ENCODE results near the gene GALNT2.

DNA sequence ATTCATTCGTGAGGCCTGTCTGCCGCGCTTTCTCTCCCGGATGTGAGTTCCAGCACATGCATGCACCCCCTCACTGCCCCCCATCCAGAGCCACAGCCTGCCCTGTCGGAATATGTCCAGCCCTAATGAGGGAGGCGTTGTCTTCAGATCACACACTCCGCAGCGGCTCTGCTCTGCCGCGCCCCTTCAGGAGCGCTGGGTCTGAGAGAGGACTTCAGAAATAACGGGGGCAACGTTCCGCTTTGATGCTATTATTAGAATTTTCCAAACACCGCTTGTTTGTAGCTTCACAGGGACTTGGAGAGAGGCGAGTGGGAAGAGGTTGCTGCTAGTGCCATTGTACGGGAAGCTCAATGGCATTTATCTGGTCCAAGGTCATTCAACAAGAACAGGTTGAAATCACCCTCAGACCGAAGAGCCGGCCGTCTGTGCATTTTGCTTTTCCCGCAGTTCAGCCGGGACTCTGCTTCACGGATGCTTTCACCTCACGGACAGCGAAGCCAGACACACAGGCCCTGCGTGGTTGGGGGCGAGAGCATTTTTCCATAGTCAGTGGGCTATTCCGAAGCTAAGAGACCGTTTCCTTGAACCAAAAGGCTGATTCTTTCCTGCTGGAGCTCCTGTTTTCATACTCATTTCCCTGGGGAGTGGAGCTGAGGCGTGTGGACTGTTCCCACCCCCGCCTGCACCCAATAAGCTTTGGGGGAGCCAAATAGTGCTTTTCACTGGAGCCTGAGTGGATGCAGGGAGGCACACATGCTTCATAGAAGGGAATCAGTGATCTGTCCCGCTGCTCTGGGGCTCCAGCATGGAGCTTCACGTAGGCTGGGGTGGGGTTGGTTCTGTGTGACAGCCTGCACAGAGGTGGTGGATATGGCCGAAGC, 69.7 kb downstream of the GALNT2 start:
- TF ChIP-seq EZH2 (IDR thresholded peaks at IDR 0.05): no peak
- no peak for TF ChIP-seq POLR2AphosphoS5 (IDR thresholded peaks at IDR 0.05; ENCODE audit: borderline replicate concordance, low read depth, low read length)
